ENCODE data around the gene PHC2. TPM values are rescaled to one million over a fixed set of nuclear protein-coding genes. Genes with fewer than 3 reads are reported as not detected.
A peak's percentile ranks its signal among the peaks of the same experiment; 100 is the strongest.

PHC2 gene
- total RNA-seq, 1 donor from 2014 or later, result 124 TPM

GRCh38 chr1:33350611-33351280 is 80.1 kb downstream of the PHC2 start:
- intact Hi-C loops (cut with DNase I), result no loop called here
- ATAC-seq, result no peak
- H3K9me3 ChIP-seq, result no peaks in the 10 kb centered on the region
- H3K36me3 ChIP-seq, result no peaks in the 10 kb centered on the region
- H3K27ac ChIP-seq, result peak overlapping the region; percentile 89
- no peak for TF ChIP-seq CTCF (IDR thresholded peaks at IDR 0.05)
- H3K4me3 ChIP-seq, result peak overlapping the region; percentile 71
- no peak for DNase-seq
- H3K27me3 ChIP-seq, result no peaks in the 10 kb centered on the region
- H3K4me1 ChIP-seq, result peaks cover 35% of the 10 kb centered on the region

GRCh38 chr1:33349778-33350610 is 80.9 kb downstream of the PHC2 start:
- Histone ChIP-seq H3K4me1 (peaks cover 42% of the 10 kb centered on the region), H3K27ac (peak overlapping the region; percentile 89), H3K4me3 (peak overlapping the region; percentile 71), H3K36me3 (no peaks in the 10 kb centered on the region), H3K9me3 (no peaks in the 10 kb centered on the region), H3K27me3 (no peaks in the 10 kb centered on the region)
- DNase-seq (peak; percentile 95), ATAC-seq (peak; percentile 92)
- no peak for TF ChIP-seq CTCF (IDR thresholded peaks at IDR 0.05)
- intact Hi-C loops (cut with DNase I), result no loop called here

- H3K9me3 ChIP-seq, result no peaks in the 10 kb centered on the region
- peak overlapping the region; percentile 78 for H3K4me3 ChIP-seq
- peaks cover 4% of the 10 kb centered on the region for H3K36me3 ChIP-seq
- peaks cover 50% of the 10 kb centered on the region for H3K4me1 ChIP-seq
- peak overlapping the region; percentile 96 for H3K27ac ChIP-seq
- H3K27me3 ChIP-seq, result no peaks in the 10 kb centered on the region
- ATAC-seq (peak; percentile 58), DNase-seq (peak; percentile 87)
- no peak for TF ChIP-seq CTCF (IDR thresholded peaks at IDR 0.05)
- intact Hi-C loops (cut with DNase I), result no loop called here
Measured at GRCh38 chr1:33349081-33349759, 81.7 kb downstream of the PHC2 start.

GRCh38 chr1:33348676-33349080 is 82.2 kb downstream of the PHC2 start:
- intact Hi-C loops (cut with DNase I), result no loop called here

More at GRCh38 chr1:33348676-33349080, 82.2 kb downstream of the PHC2 start:
- Histone ChIP-seq H3K27ac (peak overlapping the region; percentile 96), H3K4me1 (peaks cover 55% of the 10 kb centered on the region), H3K4me3 (peak overlapping the region; percentile 78), H3K9me3 (no peaks in the 10 kb centered on the region), H3K27me3 (no peaks in the 10 kb centered on the region), H3K36me3 (peaks cover 4% of the 10 kb centered on the region)
- ATAC-seq, result peak; percentile 2
- no peak for DNase-seq
- no peak for TF ChIP-seq CTCF (IDR thresholded peaks at IDR 0.05)

All from upper lobe of right lung (tissue), 1 donor.